ENCODE measurements around the gene RAX2. TPM values are rescaled to one million over a fixed set of nuclear protein-coding genes. Genes with fewer than 3 reads are reported as not detected.

The RAX2 gene
- total and polyA plus RNA-seq, 9 of the 15 experiments (the other 6 are each of a cell fraction or from before 2014, with no cell fraction given) = not detected

- BruUV-seq (replicated peaks) = no TSS peak
- peaks cover 0 to 10% of the 10 kb centered on the region in 2 experiments; a peak in 1 of 5 replicates for H3K27me3 ChIP-seq (ENCODE audit: control insufficient read depth in 2 of 2, insufficient read depth in 2 of 2, low read length in 2 of 2)
- no peak overlapping the region for H3K4me3 ChIP-seq
- no peaks in the 10 kb centered on the region; a peak in 1 of 5 replicates for H3K4me1 ChIP-seq (replicated peaks in 1 of 2; ENCODE audit: control insufficient read depth in 2 of 2, insufficient read depth in 2 of 2, low read length in 2 of 2)
- DNase-seq (ENCODE audit: extremely low read depth in 1 of 4, low spot score in 3 of 4) (no peak), FAIRE-seq (no peak), ATAC-seq (no peak)
- H3K9me3 ChIP-seq (replicated peaks; ENCODE audit: control insufficient read depth, insufficient read depth, low read depth, low read length) = 0 out of 2 replicates have a peak, but pooled peaks cover 2% of the 10 kb centered on the region
- WGBS (ENCODE audit: insufficient coverage, low coverage, missing lambda C conversion rate) = 66% methylated on average over 3 of the region's 3 CpGs
- CTCF ChIA-PET (ENCODE audit: low intra/inter-chr PET ratio) = no interaction called here
- H3K9ac ChIP-seq (ENCODE audit: insufficient read depth in 1 of 2, low read depth in 2 of 2, low read length in 2 of 2) = no peak overlapping the region
- peak; percentile 67; the same call in 1 of the 2 replicates for TF ChIP-seq BCOR (IDR thresholded peaks at IDR 0.05)
- TF ChIP-seq CEBPG (CRISPR knock-in tag; IDR thresholded peaks at IDR 0.05) = no peak
- no peak for TF ChIP-seq CEBPG (tag; conservative IDR thresholded peaks at IDR 0.05 in 1 of 2, IDR thresholded peaks at IDR 0.05 in 1 of 2)
- TF ChIP-seq RBM25 (IDR thresholded peaks at IDR 0.05; ENCODE audit: low read depth, low read length, severe bottlenecking) = peak; percentile 80
- 0 out of 4 replicates have a peak, but pooled peaks of 1 of the 2 experiments have one; percentile 25 for TF ChIP-seq RCOR1 (IDR thresholded peaks at IDR 0.05; ENCODE audit: borderline replicate concordance in 1 of 2, low read depth in 2 of 2, low read length in 2 of 2)
- TF ChIP-seq PTBP1 (IDR thresholded peaks at IDR 0.05; ENCODE audit: low read depth, low read length) = 0 out of 2 replicates have a peak, but pooled peaks have one; percentile 45
- TF ChIP-seq RBBP5 (IDR thresholded peaks at IDR 0.05; ENCODE audit: borderline replicate concordance, insufficient read depth, low read length, poor library complexity, severe bottlenecking) = no peak
- TF ChIP-seq KDM1A (IDR thresholded peaks at IDR 0.05) = peak in 1 of 2 experiments; percentile 31; a peak in 1 of 4 replicates
- H3K79me2 ChIP-seq (ENCODE audit: control insufficient read depth, insufficient read depth, low read length) = no peaks in the 10 kb centered on the region
- H3K4me2 ChIP-seq (ENCODE audit: insufficient read depth, low read length) = no peak overlapping the region
- H3K9me1 ChIP-seq (ENCODE audit: control insufficient read depth, insufficient read depth, low read length) = no peaks in the 10 kb centered on the region
- POLR2A ChIA-PET = no interaction called here
- no peak overlapping the region for H3K27ac ChIP-seq (ENCODE audit: extremely low read depth, low read depth, low read length)
- no peaks in the 10 kb centered on the region for H3K36me3 ChIP-seq (ENCODE audit: control insufficient read depth, insufficient read depth, low read length)
- intact Hi-C loops (cut with micrococcal nuclease) = no loop called here
- no peak overlapping the region for H2AFZ ChIP-seq (ENCODE audit: low read depth, low read length)
- H4K20me1 ChIP-seq (replicated peaks; ENCODE audit: control insufficient read depth, insufficient read depth, low read length) = no peaks in the 10 kb centered on the region
- in situ Hi-C loops (cut with MboI) = no loop called here
Observed at GRCh38 chr19:3793799-3794198, 21.8 kb upstream of the RAX2 start.

All from K562 (cell line).